HCT116 (cell line): ENCODE results near the gene C3orf22. TPM values are rescaled to one million over a fixed set of nuclear protein-coding genes. Genes with fewer than 3 reads are reported as not detected.

ENCODE experiments used
- ATAC-seq: fragments of 200-7000 bp; cut with Tn5 transposase; 2 replicates; pipeline ENCODE4 v1.9.1; 2020; ENCODE audit warnings: mild to moderate bottlenecking, moderate library complexity
- BruUV-seq: library from RNA; stranded (reverse); fragments of 400-500 nt; replicated peaks from 2 replicates; lab custom pipeline; 2021; lab: Mats Ljungman, UMichigan
- CTCF ChIA-PET: fragments of 300-600 bp; sonication (Branson Sonifier 250); formaldehyde crosslinking; loops from one replicate; lab custom pipeline; 2021; ENCODE audit warnings: antibody characterized with exemption; lab: Charles Lee
- POLR2A ChIA-PET: fragments of 300-600, 350-600 bp; sonication (Branson Sonifier 250); formaldehyde crosslinking; loops from one replicate; lab custom pipeline; 2021; ENCODE audit warnings: antibody characterized with exemption; lab: Charles Lee
- RAD21 ChIA-PET, 2 experiments: fragments of 300-600 bp; sonication (Branson Sonifier 250); formaldehyde crosslinking; loops; one replicate each; lab custom pipeline; 2023; ENCODE audit warnings: low total read pairs in 2 of 2; ENCODE audit not compliant: uncharacterized antibody in 2 of 2, unreplicated experiment in 2 of 2, low non-redundant PET in 1 of 2; lab: Charles Lee
- DNase-seq: peaks from one replicate; pipeline ENCODE4 v3.0.0-alpha.2; 2010; ENCODE audit warnings: low read depth, low spot score
- H2AFZ ChIP-seq: fragments of 200-600 bp; shearing (Covaris generic), sonication (generic); 2 replicates; pipeline ENCODE4 v1.6.1; 2017; ENCODE audit warnings: low read depth, mixed run types, mixed read lengths, antibody characterized with exemption, low read length; ENCODE audit not compliant: poor library complexity, severe bottlenecking
- H3K27ac ChIP-seq: 2 replicates; pipeline ENCODE4 v1.5.1; 2012; ENCODE audit warnings: low read depth, low read length
- H3K27me3 ChIP-seq: fragments of 200-600 bp; sonication (generic); 2 replicates; pipeline ENCODE4 v1.6.1; 2016; ENCODE audit warnings: mixed run types, low read length, mixed read lengths; ENCODE audit not compliant: insufficient read depth
- H3K36me3 ChIP-seq, 2 experiments: fragments of 200-500 bp in 1 of 2; fragments of 200-600 bp in 1 of 2; sonication (Bioruptor generic) in 1 of 2; sonication (generic) in 1 of 2; 2 replicates each; pipeline versions ENCODE4 v1.5.1 to v1.6.1; 2014 to 2016; ENCODE audit warnings: low read length in 2 of 2, inconsistent platforms in 1 of 2, mixed read lengths in 1 of 2, mixed run types in 1 of 2; ENCODE audit not compliant: insufficient read depth in 2 of 2, control insufficient read depth in 1 of 2
- H3K4me1 ChIP-seq, 2 experiments: fragments of 200-600 bp in 1 of 2; sonication (generic) in 1 of 2; 2 replicates each; pipeline versions ENCODE4 v1.5.1 to v1.6.1; 2012 to 2017; ENCODE audit warnings: low read length in 2 of 2, inconsistent platforms in 1 of 2, mild to moderate bottlenecking in 1 of 2, mixed read lengths in 1 of 2, mixed run types in 1 of 2, moderate library complexity in 1 of 2; ENCODE audit not compliant: insufficient read depth in 2 of 2, control insufficient read depth in 1 of 2
- H3K4me2 ChIP-seq: fragments of 200-600 bp; sonication (generic); 2 replicates; pipeline ENCODE4 v1.6.1; 2017; ENCODE audit warnings: mixed run types, low read length, mixed read lengths
- H3K4me3 ChIP-seq, 2 experiments: fragments of 200-600 bp in 1 of 2; sonication (generic) in 1 of 2; replicated peaks in 1 of 2; 2 replicates each; pipeline ENCODE4 v1.5.1; 2011 to 2016; ENCODE audit warnings: low read length in 2 of 2, control low read depth in 1 of 2, low read depth in 1 of 2, mild to moderate bottlenecking in 1 of 2, mixed read lengths in 1 of 2, mixed run types in 1 of 2
- H3K79me2 ChIP-seq: fragments of 200-600 bp; sonication (generic); 2 replicates; pipeline ENCODE4 v1.6.1; 2017; ENCODE audit warnings: mild to moderate bottlenecking, mixed run types, low read length, moderate library complexity, mixed read lengths; ENCODE audit not compliant: insufficient read depth
- H3K9ac ChIP-seq: fragments of 200-600 bp; sonication (generic); 2 replicates; pipeline ENCODE4 v1.6.1; 2016; ENCODE audit warnings: low read length, mixed read lengths
- H3K9me2 ChIP-seq: fragments of 200-600 bp; sonication (generic), shearing (Covaris generic); 2 replicates; pipeline ENCODE4 v1.6.1; 2017; ENCODE audit warnings: mixed run types, mild to moderate bottlenecking, moderate library complexity; ENCODE audit not compliant: insufficient read depth
- H3K9me3 ChIP-seq, 2 experiments: fragments of 200-500 bp in 1 of 2; fragments of 200-600 bp in 1 of 2; sonication (Bioruptor generic) in 1 of 2; sonication (generic) in 1 of 2; 2 replicates each; pipeline ENCODE4 v1.6.1; 2014 to 2017; ENCODE audit warnings: low read length in 2 of 2, mixed read lengths in 2 of 2, inconsistent platforms in 1 of 2, low read depth in 1 of 2, mild to moderate bottlenecking in 1 of 2, mixed run types in 1 of 2, moderate library complexity in 1 of 2; ENCODE audit not compliant: control insufficient read depth in 1 of 2, insufficient read depth in 1 of 2
- H4K20me1 ChIP-seq: fragments of 200-600 bp; sonication (generic), shearing (Covaris generic); 2 replicates; pipeline ENCODE4 v1.6.1; 2017; ENCODE audit warnings: mixed run types, mild to moderate bottlenecking, moderate library complexity; ENCODE audit not compliant: insufficient read depth
- CTCF ChIP-seq, 3 experiments: fragments of 200-600 bp in 1 of 3; sonication (generic) in 1 of 3; IDR thresholded peaks in 2 of 3; conservative IDR thresholded peaks in 1 of 3; 2 replicates each; pipeline ENCODE4 v1.5.1; 2012 to 2017; ENCODE audit warnings: low read depth in 2 of 3, low read length in 2 of 3, antibody characterized with exemption in 1 of 3, borderline replicate concordance in 1 of 3, control low read depth in 1 of 3, mild to moderate bottlenecking in 1 of 3, mixed read lengths in 1 of 3, mixed run types in 1 of 3, moderate library complexity in 1 of 3; ENCODE audit not compliant: insufficient read depth in 1 of 3
- FOSL1 ChIP-seq: IDR thresholded peaks from 2 replicates; pipeline ENCODE4 v1.6.1; 2012; ENCODE audit warnings: low read depth
- JUND ChIP-seq: IDR thresholded peaks from 2 replicates; pipeline ENCODE4 v1.6.1; 2012
- MAX ChIP-seq: IDR thresholded peaks from 2 replicates; pipeline ENCODE4 v1.6.1; 2012
- POLR2A ChIP-seq: IDR thresholded peaks from 2 replicates; pipeline ENCODE4 v1.7.0; 2011; ENCODE audit warnings: borderline replicate concordance; ENCODE audit not compliant: insufficient read depth, insufficient read length; ENCODE audit errors: extremely low read depth
- POLR2AphosphoS5 ChIP-seq: IDR thresholded peaks from 2 replicates; pipeline ENCODE4 v1.6.1; 2011; ENCODE audit warnings: mild to moderate bottlenecking, low read depth, low read length, moderate library complexity
- RAD21 ChIP-seq: IDR thresholded peaks from 2 replicates; pipeline ENCODE4 v1.6.1; 2012; ENCODE audit warnings: low read depth, mild to moderate bottlenecking
- SP1 ChIP-seq: IDR thresholded peaks from 2 replicates; pipeline ENCODE4 v1.6.1; 2012; ENCODE audit warnings: low read depth
- SRF ChIP-seq: IDR thresholded peaks from 2 replicates; pipeline ENCODE4 v1.6.1; 2012; ENCODE audit warnings: low read depth
- YY1 ChIP-seq: IDR thresholded peaks from 2 replicates; pipeline ENCODE4 v1.6.1; 2011; ENCODE audit warnings: low read length, low read depth, moderate library complexity, mild to moderate bottlenecking; ENCODE audit not compliant: insufficient replicate concordance; ENCODE audit errors: extremely low read depth
- intact Hi-C: fragments of 100-400 bp; cut with micrococcal nuclease; formaldehyde crosslinking; loops from 2 replicates; pipeline ENCODE4 v1.10.0; 2022
- total RNA-seq: library from RNA; stranded (reverse); gene quantifications from one replicate; pipeline ENCODE4 v1.2.1, GENCODE V29; 2021; ENCODE audit not compliant: unreplicated experiment

C3orf22 gene
- total RNA-seq, 1 experiment from 2014 or later = not detected

- H2AFZ ChIP-seq = no peak overlapping the region
- no peaks in the 10 kb centered on the region for H3K9me2 ChIP-seq
- no peak overlapping the region for H3K4me3 ChIP-seq
- no peaks in the 10 kb centered on the region for H3K36me3 ChIP-seq
- intact Hi-C loops = no loop called here
- POLR2A ChIA-PET = no interaction called here
- BruUV-seq = no TSS peak
- no peaks in the 10 kb centered on the region for H4K20me1 ChIP-seq
- no peak for TF ChIP-seq JUND
- no peak for TF ChIP-seq CTCF (IDR thresholded peaks at IDR 0.05 in 2 of 3, conservative IDR thresholded peaks at IDR 0.05 in 1 of 3; ENCODE audit: borderline replicate concordance in 1 of 3, insufficient read depth in 1 of 3, low read depth in 2 of 3, low read length in 2 of 3)
- TF ChIP-seq POLR2AphosphoS5 = no peak
- TF ChIP-seq SP1 = no peak
- no peak for TF ChIP-seq SRF
- no peak for TF ChIP-seq RAD21
- TF ChIP-seq YY1 = no peak
- TF ChIP-seq MAX = no peak
- no peak for TF ChIP-seq FOSL1
- no peak for TF ChIP-seq POLR2A
- TF ChIP-seq, all 23 proteins: peak for 0
- CTCF ChIA-PET = no interaction called here
- ATAC-seq (no peak), DNase-seq (no peak)
- Histone ChIP-seq H3K4me1 (no peaks in the 10 kb centered on the region), H3K27me3 (0 out of 2 replicates have a peak, but pooled peaks cover 6% of the 10 kb centered on the region), H3K27ac (no peak overlapping the region), H3K4me2 (no peak overlapping the region), H3K9me3 (no peaks in the 10 kb centered on the region), H3K9ac (no peak overlapping the region), H3K79me2 (no peaks in the 10 kb centered on the region)
- RAD21 ChIA-PET = no interaction called here
These were observed 4.1 kb upstream of the C3orf22 start for GRCh38 chr3:126562737-126563276.
